OCI-LY1 (cell line): ENCODE results near the gene FHIP1A.

Experiments used
- CTCF ChIP-seq: fragments of 200-600 bp; sonication (generic), shearing (Covaris generic); IDR thresholded peaks from 2 replicates; pipeline ENCODE4 v1.5.1; 2017; ENCODE audit warnings: mild to moderate bottlenecking, antibody characterized with exemption, low read length, moderate library complexity, mixed read lengths
- EZH2 ChIP-seq: fragments of 200-600 bp; sonication (generic), shearing (Covaris generic); IDR thresholded peaks from 2 replicates; pipeline ENCODE4 v1.8.0; 2017; ENCODE audit warnings: borderline replicate concordance, mixed run types, mild to moderate bottlenecking, antibody characterized with exemption, low read length, moderate library complexity, mixed read lengths

GRCh38 chr4:151407466-151408379, 1.3 kb upstream of the FHIP1A start:
- TF ChIP-seq CTCF (no peak), EZH2 (no peak)
